T-helper 2 cell treated with Interferon-gamma antibody and Interleukin-4, amounts not matched to agents 5 μg/mL and 100 μg/mL, for 36 hours (primary cell): ENCODE measurements around the gene ABCG4.
"Not testable (repeated sequence)": the region's sequence is repeated elsewhere in the genome, so short reads cannot be mapped to it uniquely, and the experiment has no call there.

Experiments used
- DNase-seq: peaks from one replicate; pipeline ENCODE4 v3.0.0; 2021; ENCODE audit warnings: low spot score
- H3K27ac Mint-ChIP-seq: one replicate; pipeline ENCODE4 v1.8.0; 2021; ENCODE audit warnings: mild to moderate bottlenecking, mixed read lengths
- H3K27me3 Mint-ChIP-seq: one replicate; pipeline ENCODE4 v1.8.0; 2021; ENCODE audit warnings: low read depth, mixed read lengths
- H3K36me3 Mint-ChIP-seq: one replicate; pipeline ENCODE4 v1.8.0; 2021; ENCODE audit warnings: low read depth, mixed read lengths
- H3K4me1 Mint-ChIP-seq: one replicate; pipeline ENCODE4 v1.8.0; 2021; ENCODE audit warnings: low read depth, mixed read lengths
- H3K4me3 Mint-ChIP-seq: one replicate; pipeline ENCODE4 v1.8.0; 2022; ENCODE audit warnings: mild to moderate bottlenecking, moderate library complexity, mixed read lengths
- H3K9me3 Mint-ChIP-seq: one replicate; pipeline ENCODE4 v1.8.0; 2021; ENCODE audit warnings: mixed read lengths

Gene ABCG4

GRCh38 chr11:119149018-119149785, at the start of gene ABCG4:
Gene ABCG4, plus strand, starts transcription at chr11:119149052. Its CDS starts 914 bp downstream, at chr11:119149966.
- DNase-seq: no peak
- no peaks in the 10 kb centered on the region for H3K9me3 Mint-ChIP-seq
- peak within 1 kb of the TSS; percentile 67 for H3K4me3 Mint-ChIP-seq
- peaks cover 72% of the 10 kb centered on the region for H3K27me3 Mint-ChIP-seq
- peaks cover 5% of the 10 kb centered on the region for H3K4me1 Mint-ChIP-seq
- no peak within 1 kb of the TSS for H3K27ac Mint-ChIP-seq
- no peaks in the 10 kb centered on the region for H3K36me3 Mint-ChIP-seq

GRCh38 chr11:119099711-119100110, 49.1 kb upstream of the ABCG4 start:
- Mint-ChIP-seq H3K4me1 (peaks cover 33% of the 10 kb centered on the region), H3K4me3 (peak overlapping the region; percentile 93), H3K36me3 (peaks cover 41% of the 10 kb centered on the region), H3K27me3 (peaks cover 3% of the 10 kb centered on the region), H3K9me3 (no peaks in the 10 kb centered on the region), H3K27ac (peak overlapping the region; percentile 83)
- no peak for DNase-seq

GRCh38 chr11:119100246-119100970, 48.4 kb upstream of the ABCG4 start:
- Mint-ChIP-seq H3K36me3 (peaks cover 34% of the 10 kb centered on the region), H3K4me3 (peak overlapping the region; percentile 93), H3K27ac (peak overlapping the region; percentile 97), H3K9me3 (no peaks in the 10 kb centered on the region), H3K4me1 (peaks cover 34% of the 10 kb centered on the region), H3K27me3 (peaks cover 1% of the 10 kb centered on the region)
- no peak for DNase-seq

GRCh38 chr11:119100994-119101758, 47.7 kb upstream of the ABCG4 start:
- peak overlapping the region; percentile 93 for H3K4me3 Mint-ChIP-seq
- H3K9me3 Mint-ChIP-seq: no peaks in the 10 kb centered on the region
- peaks cover 32% of the 10 kb centered on the region for H3K36me3 Mint-ChIP-seq
- DNase-seq: no peak
- H3K4me1 Mint-ChIP-seq: peaks cover 30% of the 10 kb centered on the region
- H3K27me3 Mint-ChIP-seq: no peaks in the 10 kb centered on the region
- peak overlapping the region; percentile 97 for H3K27ac Mint-ChIP-seq

GRCh38 chr11:119101759-119102423, 47.0 kb upstream of the ABCG4 start, which contains the start of gene DPAGT1:
Gene DPAGT1, minus strand, starts transcription at chr11:119101853. Its CDS starts 198 bp downstream, at chr11:119101655.
- no peaks in the 10 kb centered on the region for H3K9me3 Mint-ChIP-seq
- peak within 1 kb of the TSS; percentile 97 for H3K27ac Mint-ChIP-seq
- H3K4me3 Mint-ChIP-seq: peak within 1 kb of the TSS; percentile 93
- peaks cover 26% of the 10 kb centered on the region for H3K36me3 Mint-ChIP-seq
- H3K4me1 Mint-ChIP-seq: peaks cover 36% of the 10 kb centered on the region
- DNase-seq: peak; percentile 85
- no peaks in the 10 kb centered on the region for H3K27me3 Mint-ChIP-seq

GRCh38 chr11:119103161-119103664, 45.6 kb upstream of the ABCG4 start:
- H3K36me3 Mint-ChIP-seq: peaks cover 15% of the 10 kb centered on the region
- DNase-seq, H3K27ac Mint-ChIP-seq, H3K27me3 Mint-ChIP-seq, H3K9me3 Mint-ChIP-seq: not testable (repeated sequence)
- H3K4me1 Mint-ChIP-seq: peaks cover 37% of the 10 kb centered on the region
- H3K4me3 Mint-ChIP-seq: peak overlapping the region; percentile 93

GRCh38 chr11:119103793-119104192, 45.1 kb upstream of the ABCG4 start:
- peak overlapping the region; percentile 70 for H3K27ac Mint-ChIP-seq
- no peaks in the 10 kb centered on the region for H3K9me3 Mint-ChIP-seq
- no peaks in the 10 kb centered on the region for H3K27me3 Mint-ChIP-seq
- no peak for DNase-seq
- H3K36me3 Mint-ChIP-seq: peaks cover 13% of the 10 kb centered on the region
- peak overlapping the region; percentile 60 for H3K4me3 Mint-ChIP-seq
- H3K4me1 Mint-ChIP-seq: peaks cover 39% of the 10 kb centered on the region

- peak; percentile 90 for DNase-seq
These were observed 42.0 kb upstream of the ABCG4 start, which contains the start of gene C2CD2L for GRCh38 chr11:119106564-119107537. Gene C2CD2L, plus strand, starts transcription at chr11:119107344. Its CDS starts 398 bp downstream, at chr11:119107742.

GRCh38 chr11:119107538-119108145, 41.2 kb upstream of the ABCG4 start:
- Mint-ChIP-seq H3K36me3 (peaks cover 29% of the 10 kb centered on the region), H3K27ac (peak overlapping the region; percentile 75), H3K27me3 (no peaks in the 10 kb centered on the region), H3K9me3 (no peaks in the 10 kb centered on the region), H3K4me3 (peak overlapping the region; percentile 95), H3K4me1 (peaks cover 37% of the 10 kb centered on the region)
- DNase-seq: no peak

More at GRCh38 chr11:119106564-119107537, 42.0 kb upstream of the ABCG4 start, which contains the start of gene C2CD2L:
- Mint-ChIP-seq H3K27me3 (no peaks in the 10 kb centered on the region), H3K9me3 (no peaks in the 10 kb centered on the region), H3K4me1 (peaks cover 37% of the 10 kb centered on the region), H3K27ac (peak within 1 kb of the TSS; percentile 91), H3K36me3 (peaks cover 26% of the 10 kb centered on the region), H3K4me3 (peak within 1 kb of the TSS; percentile 95)

- Mint-ChIP-seq H3K27ac (peak overlapping the region; percentile 75), H3K4me1 (peaks cover 39% of the 10 kb centered on the region), H3K27me3 (no peaks in the 10 kb centered on the region), H3K9me3 (no peaks in the 10 kb centered on the region), H3K36me3 (peaks cover 35% of the 10 kb centered on the region), H3K4me3 (peak overlapping the region; percentile 95)
- no peak for DNase-seq
These were observed 40.6 kb upstream of the ABCG4 start for GRCh38 chr11:119108146-119108856.

- Mint-ChIP-seq H3K4me1 (peaks cover 37% of the 10 kb centered on the region), H3K36me3 (peaks cover 39% of the 10 kb centered on the region), H3K27ac (peak overlapping the region; percentile 75), H3K9me3 (no peaks in the 10 kb centered on the region), H3K27me3 (no peaks in the 10 kb centered on the region), H3K4me3 (peak overlapping the region; percentile 95)
- DNase-seq: no peak
These were observed 40.0 kb upstream of the ABCG4 start for GRCh38 chr11:119108857-119109221.
